ENCODE results near the gene PRR12. TPM values are rescaled to one million over a fixed set of nuclear protein-coding genes. Genes with fewer than 3 reads are reported as not detected.
"Not testable (repeated sequence)": the region's sequence is repeated elsewhere in the genome, so short reads cannot be mapped to it uniquely, and the experiment has no call there.

PRR12 gene
- total RNA-seq, 1 experiment from 2014 or later = 22.9 TPM

GRCh38 chr19:49631610-49632192 lies 40.7 kb downstream of the PRR12 start:
- Histone ChIP-seq H3K4me3 (ENCODE audit: low read depth in 2 of 2, low read length in 2 of 2) (no peak overlapping the region), H3K4me1 (ENCODE audit: control insufficient read depth, insufficient read depth, low read length) (no peaks in the 10 kb centered on the region), H3K27me3 (ENCODE audit: control insufficient read depth, insufficient read depth, low read length) (no peaks in the 10 kb centered on the region), H3K9me3 (ENCODE audit: control insufficient read depth, insufficient read depth, low read depth, low read length) (no peaks in the 10 kb centered on the region), H3K36me3 (ENCODE audit: control insufficient read depth, insufficient read depth, low read length) (no peaks in the 10 kb centered on the region), H3K27ac (ENCODE audit: low read length) (no peak overlapping the region)
- ATAC-seq (no peak), DNase-seq (ENCODE audit: low read depth, low spot score) (no peak)
- ChIA-PET CTCF (interaction anchor here (0.9 kb wide), 1 partner anchor 9 kb away, joined by 3 read pairs; no protein-coding TSS in a partner anchor), POLR2A (interaction anchor here (1.2 kb wide), 1 partner anchor 9 kb away, joined by 5 read pairs; the partner anchor contains the start of gene RRAS)
- in situ Hi-C loops (cut with HindIII; ENCODE audit: low pct_unique_long_range_greater_than_20kb, low sequenced_read_pairs) = no loop called here
- no TSS peak for BruUV-seq (replicated peaks)
- intact Hi-C loops (cut with micrococcal nuclease; ENCODE audit: unreplicated experiment) = no loop called here
- TF ChIP-seq TCF7L2 (IDR thresholded peaks at IDR 0.05; ENCODE audit: low read depth, low read length) (no peak), REST (IDR thresholded peaks at IDR 0.05; ENCODE audit: insufficient read depth in 1 of 2, low read depth in 2 of 2, low read length in 1 of 2) (no peak), POLR2AphosphoS5 (IDR thresholded peaks at IDR 0.05; ENCODE audit: low read depth, low read length) (no peak; the same call in 1 of the 2 replicates), SIN3A (IDR thresholded peaks at IDR 0.05; ENCODE audit: borderline replicate concordance, insufficient read depth, low read depth, low read length) (no peak), CTCF (IDR thresholded peaks at IDR 0.05) (no peak)

GRCh38 chr19:49632576-49632975 lies 41.6 kb downstream of the PRR12 start:
- ATAC-seq = no peak
- H3K9me3 ChIP-seq (ENCODE audit: control insufficient read depth, insufficient read depth, low read depth, low read length) = no peaks in the 10 kb centered on the region
- TF ChIP-seq CTCF (IDR thresholded peaks at IDR 0.05) = no peak
- TF ChIP-seq SIN3A (IDR thresholded peaks at IDR 0.05; ENCODE audit: borderline replicate concordance, insufficient read depth, low read depth, low read length) = no peak
- TF ChIP-seq TCF7L2 (IDR thresholded peaks at IDR 0.05; ENCODE audit: low read depth, low read length) = no peak
- no peak for TF ChIP-seq REST (IDR thresholded peaks at IDR 0.05; ENCODE audit: insufficient read depth in 1 of 2, low read depth in 2 of 2, low read length in 1 of 2)
- no peak for TF ChIP-seq POLR2AphosphoS5 (IDR thresholded peaks at IDR 0.05; ENCODE audit: low read depth, low read length)
- in situ Hi-C loops (cut with HindIII; ENCODE audit: low pct_unique_long_range_greater_than_20kb, low sequenced_read_pairs) (no loop called here), intact Hi-C loops (cut with micrococcal nuclease; ENCODE audit: unreplicated experiment) (no loop called here)
- H3K4me3 ChIP-seq (ENCODE audit: low read depth in 2 of 2, low read length in 2 of 2) = no peak overlapping the region
- no TSS peak for BruUV-seq (replicated peaks)
- no peaks in the 10 kb centered on the region for H3K27me3 ChIP-seq (ENCODE audit: control insufficient read depth, insufficient read depth, low read length)
- ChIA-PET POLR2A (no interaction called here), CTCF (no interaction called here)
- H3K4me1 ChIP-seq (ENCODE audit: control insufficient read depth, insufficient read depth, low read length) = no peaks in the 10 kb centered on the region
- H3K27ac ChIP-seq (ENCODE audit: low read length) = no peak overlapping the region
- no peaks in the 10 kb centered on the region for H3K36me3 ChIP-seq (ENCODE audit: control insufficient read depth, insufficient read depth, low read length)
- no peak for DNase-seq (ENCODE audit: low read depth, low spot score)

- H3K27ac ChIP-seq (ENCODE audit: low read length); H3K9me3 ChIP-seq (ENCODE audit: control insufficient read depth, insufficient read depth, low read depth, low read length); DNase-seq (ENCODE audit: low read depth, low spot score); H3K4me1 ChIP-seq (ENCODE audit: control insufficient read depth, insufficient read depth, low read length); ATAC-seq; H3K4me3 ChIP-seq (ENCODE audit: low read depth in 2 of 2, low read length in 2 of 2); in situ Hi-C loops (cut with HindIII; ENCODE audit: low pct_unique_long_range_greater_than_20kb, low sequenced_read_pairs); intact Hi-C loops (cut with micrococcal nuclease; ENCODE audit: unreplicated experiment); BruUV-seq (replicated peaks); CTCF ChIA-PET; H3K36me3 ChIP-seq (ENCODE audit: control insufficient read depth, insufficient read depth, low read length); H3K27me3 ChIP-seq (ENCODE audit: control insufficient read depth, insufficient read depth, low read length); POLR2A ChIA-PET: not testable (repeated sequence)
Measured at GRCh38 chr19:49633273-49633672, 42.3 kb downstream of the PRR12 start.
